ENCODE results near the gene CCDC171. TPM values are rescaled to one million over a fixed set of nuclear protein-coding genes. Genes with fewer than 3 reads are reported as not detected.

Gene CCDC171
- total and polyA plus RNA-seq, 10 of the 15 experiments (the other 5 are each of a cell fraction or from before 2014, with no cell fraction given): 1.00 to 7.2 (median 2.8) TPM

DNA sequence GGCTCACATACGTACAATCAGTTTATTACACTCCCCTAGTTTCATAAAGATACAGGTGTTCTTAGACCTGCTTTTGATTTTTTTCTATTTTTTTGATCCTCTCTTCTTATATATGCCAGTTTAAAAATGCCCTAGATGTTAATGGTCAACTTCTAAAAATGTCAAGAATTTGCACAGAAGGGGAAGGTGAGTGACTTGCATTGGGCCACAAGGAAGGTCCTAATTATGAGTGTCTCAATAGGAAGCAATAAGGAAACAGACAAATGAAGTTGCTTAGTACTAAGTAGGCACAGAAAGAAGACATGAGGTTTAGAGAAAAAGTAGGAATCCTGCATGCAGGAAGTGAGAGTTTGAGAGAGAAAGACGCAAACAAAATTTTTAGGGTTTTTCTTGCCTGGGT, 3.2 kb upstream of the CCDC171 start (continued):
- TF ChIP-seq IKZF2 (IDR thresholded peaks at IDR 0.05) (no peak), LARP7 (IDR thresholded peaks at IDR 0.05) (no peak), HDAC6 (IDR thresholded peaks at IDR 0.05; ENCODE audit: unreplicated experiment) (no peak), SMARCA5 (IDR thresholded peaks at IDR 0.05) (no peak), FOXK2 (IDR thresholded peaks at IDR 0.05) (no peak), RELA (IDR thresholded peaks at IDR 0.05; ENCODE audit: borderline replicate concordance, partially characterized antibody) (no peak)
- TF ChIP-seq, protein P1, sequence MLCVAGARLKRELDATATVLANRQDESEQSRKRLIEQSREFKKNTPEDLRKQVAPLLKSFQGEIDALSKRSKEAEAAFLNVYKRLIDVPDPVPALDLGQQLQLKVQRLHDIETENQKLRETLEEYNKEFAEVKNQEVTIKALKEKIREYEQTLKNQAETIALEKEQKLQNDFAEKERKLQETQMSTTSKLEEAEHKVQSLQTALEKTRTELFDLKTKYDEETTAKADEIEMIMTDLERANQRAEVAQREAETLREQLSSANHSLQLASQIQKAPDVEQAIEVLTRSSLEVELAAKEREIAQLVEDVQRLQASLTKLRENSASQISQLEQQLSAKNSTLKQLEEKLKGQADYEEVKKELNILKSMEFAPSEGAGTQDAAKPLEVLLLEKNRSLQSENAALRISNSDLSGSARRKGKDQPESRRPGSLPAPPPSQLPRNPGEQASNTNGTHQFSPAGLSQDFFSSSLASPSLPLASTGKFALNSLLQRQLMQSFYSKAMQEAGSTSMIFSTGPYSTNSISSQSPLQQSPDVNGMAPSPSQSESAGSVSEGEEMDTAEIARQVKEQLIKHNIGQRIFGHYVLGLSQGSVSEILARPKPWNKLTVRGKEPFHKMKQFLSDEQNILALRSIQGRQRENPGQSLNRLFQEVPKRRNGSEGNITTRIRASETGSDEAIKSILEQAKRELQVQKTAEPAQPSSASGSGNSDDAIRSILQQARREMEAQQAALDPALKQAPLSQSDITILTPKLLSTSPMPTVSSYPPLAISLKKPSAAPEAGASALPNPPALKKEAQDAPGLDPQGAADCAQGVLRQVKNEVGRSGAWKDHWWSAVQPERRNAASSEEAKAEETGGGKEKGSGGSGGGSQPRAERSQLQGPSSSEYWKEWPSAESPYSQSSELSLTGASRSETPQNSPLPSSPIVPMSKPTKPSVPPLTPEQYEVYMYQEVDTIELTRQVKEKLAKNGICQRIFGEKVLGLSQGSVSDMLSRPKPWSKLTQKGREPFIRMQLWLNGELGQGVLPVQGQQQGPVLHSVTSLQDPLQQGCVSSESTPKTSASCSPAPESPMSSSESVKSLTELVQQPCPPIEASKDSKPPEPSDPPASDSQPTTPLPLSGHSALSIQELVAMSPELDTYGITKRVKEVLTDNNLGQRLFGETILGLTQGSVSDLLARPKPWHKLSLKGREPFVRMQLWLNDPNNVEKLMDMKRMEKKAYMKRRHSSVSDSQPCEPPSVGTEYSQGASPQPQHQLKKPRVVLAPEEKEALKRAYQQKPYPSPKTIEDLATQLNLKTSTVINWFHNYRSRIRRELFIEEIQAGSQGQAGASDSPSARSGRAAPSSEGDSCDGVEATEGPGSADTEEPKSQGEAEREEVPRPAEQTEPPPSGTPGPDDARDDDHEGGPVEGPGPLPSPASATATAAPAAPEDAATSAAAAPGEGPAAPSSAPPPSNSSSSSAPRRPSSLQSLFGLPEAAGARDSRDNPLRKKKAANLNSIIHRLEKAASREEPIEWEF (IDR thresholded peaks at IDR 0.05; ENCODE audit: insufficient replicate concordance, low read depth, low read length): no peak
- TF ChIP-seq, protein P2, sequence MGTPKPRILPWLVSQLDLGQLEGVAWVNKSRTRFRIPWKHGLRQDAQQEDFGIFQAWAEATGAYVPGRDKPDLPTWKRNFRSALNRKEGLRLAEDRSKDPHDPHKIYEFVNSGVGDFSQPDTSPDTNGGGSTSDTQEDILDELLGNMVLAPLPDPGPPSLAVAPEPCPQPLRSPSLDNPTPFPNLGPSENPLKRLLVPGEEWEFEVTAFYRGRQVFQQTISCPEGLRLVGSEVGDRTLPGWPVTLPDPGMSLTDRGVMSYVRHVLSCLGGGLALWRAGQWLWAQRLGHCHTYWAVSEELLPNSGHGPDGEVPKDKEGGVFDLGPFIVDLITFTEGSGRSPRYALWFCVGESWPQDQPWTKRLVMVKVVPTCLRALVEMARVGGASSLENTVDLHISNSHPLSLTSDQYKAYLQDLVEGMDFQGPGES (IDR thresholded peaks at IDR 0.05): no peak

Data from GM12878 (cell line).